ENCODE data around the gene SMOC2. TPM values are rescaled to one million over a fixed set of nuclear protein-coding genes. Genes with fewer than 3 reads are reported as not detected.

SMOC2 gene
- total RNA-seq, 1 donor from 2014 or later, result not detected

- DNase-seq, result no peak
Measured at GRCh38 chr6:168448243-168448855, 7.4 kb downstream of the SMOC2 start.

- no peak for DNase-seq
Measured at GRCh38 chr6:168450917-168451316, 9.9 kb downstream of the SMOC2 start.

- no peak for DNase-seq
Measured at GRCh38 chr6:168451805-168452517, 11.0 kb downstream of the SMOC2 start.

- no peak for DNase-seq
Measured at GRCh38 chr6:168452685-168453377, 11.8 kb downstream of the SMOC2 start.

- no peak for DNase-seq
Measured at GRCh38 chr6:168455847-168456530, 15.0 kb downstream of the SMOC2 start.

- DNase-seq, result no peak
Measured at GRCh38 chr6:168456907-168457652, 16.1 kb downstream of the SMOC2 start.

- DNase-seq, result no peak
Measured at GRCh38 chr6:168457653-168457934, 16.6 kb downstream of the SMOC2 start.

- DNase-seq, result no peak
Measured at GRCh38 chr6:168458101-168458500, 17.1 kb downstream of the SMOC2 start.

GRCh38 chr6:168459572-168459971, 18.6 kb downstream of the SMOC2 start:
- no peak for DNase-seq

GRCh38 chr6:168462289-168462853, 21.4 kb downstream of the SMOC2 start:
- no peak for DNase-seq

GRCh38 chr6:168464546-168464945, 23.6 kb downstream of the SMOC2 start:
- DNase-seq, result no peak

- no peak for DNase-seq
Measured at GRCh38 chr6:168468045-168468444, 27.1 kb downstream of the SMOC2 start.

GRCh38 chr6:168469521-168469920, 28.5 kb downstream of the SMOC2 start:
- DNase-seq, result no peak

GRCh38 chr6:168469926-168470325, 28.9 kb downstream of the SMOC2 start:
- no peak for DNase-seq

GRCh38 chr6:168472363-168472762, 31.4 kb downstream of the SMOC2 start:
- DNase-seq, result no peak

- DNase-seq, result no peak
Measured at GRCh38 chr6:168473197-168473596, 32.2 kb downstream of the SMOC2 start.

GRCh38 chr6:168475188-168476013, 34.4 kb downstream of the SMOC2 start:
- no peak for DNase-seq

GRCh38 chr6:168479421-168479820, 38.4 kb downstream of the SMOC2 start:
- no peak for DNase-seq

GRCh38 chr6:168480481-168480880, 39.5 kb downstream of the SMOC2 start:
- no peak for DNase-seq

- DNase-seq, result no peak
Measured at GRCh38 chr6:168485818-168486217, 44.8 kb downstream of the SMOC2 start.

- no peak for DNase-seq
Measured at GRCh38 chr6:168490757-168491156, 49.8 kb downstream of the SMOC2 start.

GRCh38 chr6:168493976-168494375, 53.0 kb downstream of the SMOC2 start:
- no peak for DNase-seq
